Lower leg skin (tissue), 4 donors: ENCODE results near the gene UBAC2. TPM values are rescaled to one million over a fixed set of nuclear protein-coding genes. Genes with fewer than 3 reads are reported as not detected.

Source experiments
- DNase-seq, 2 donors: peaks; one replicate each; pipeline ENCODE4 v3.0.0-alpha.2; 2019; ENCODE audit warnings: low spot score in 2 of 2
- H3K4me3 ChIP-seq: fragments of 200-600 bp; sonication (generic); 2 replicates; pipeline ENCODE4 v1.5.1; 2017; ENCODE audit warnings: mild to moderate bottlenecking, low read depth; ENCODE audit not compliant: poor library complexity, severe bottlenecking
- POLR2A ChIP-seq, 2 donors: fragments of 450-650 bp; IDR thresholded peaks; one replicate each; pipeline ENCODE4 v1.6.1; 2016 to 2017; ENCODE audit warnings: antibody characterized with exemption in 2 of 2, mild to moderate bottlenecking in 1 of 2, moderate library complexity in 1 of 2
- WGBS, 2 donors: methylation state at CpG; one replicate each; pipeline ENCODE4 v1.1.5; 2018; 5-methylcytosine and 5-hydroxymethylcytosine counted together
- intact Hi-C: fragments of 100-400 bp; cut with DNase I; formaldehyde crosslinking; loops from one replicate; pipeline ENCODE4 v1.15.0; 2023; ENCODE audit warnings: low total_unique reads
- total RNA-seq, 4 donors: library from RNA; depleted of rRNA; stranded (reverse); fragments of >200 nt; gene quantifications; one replicate each; pipeline ENCODE4 v1.1.0, GENCODE V29; 2016
- TF ChIP-seq, protein P1 (sequence below), 3 donors: fragments of 450-650 bp; IDR thresholded peaks; one replicate each; pipeline ENCODE4 v1.5.1; 2016; ENCODE audit warnings: antibody characterized with exemption in 3 of 3, mild to moderate bottlenecking in 3 of 3, moderate library complexity in 2 of 3

UBAC2 gene
- total RNA-seq, 4 donors from 2014 or later = 94.8 to 125 (median 106) TPM

GRCh38 chr13:99360696-99361095 lies 160.0 kb downstream of the UBAC2 start:
- no peak overlapping the region for H3K4me3 ChIP-seq
- intact Hi-C loops = no loop called here
- peak in 1 of 2 donors; percentile 57 for DNase-seq
- TF ChIP-seq, protein P1, sequence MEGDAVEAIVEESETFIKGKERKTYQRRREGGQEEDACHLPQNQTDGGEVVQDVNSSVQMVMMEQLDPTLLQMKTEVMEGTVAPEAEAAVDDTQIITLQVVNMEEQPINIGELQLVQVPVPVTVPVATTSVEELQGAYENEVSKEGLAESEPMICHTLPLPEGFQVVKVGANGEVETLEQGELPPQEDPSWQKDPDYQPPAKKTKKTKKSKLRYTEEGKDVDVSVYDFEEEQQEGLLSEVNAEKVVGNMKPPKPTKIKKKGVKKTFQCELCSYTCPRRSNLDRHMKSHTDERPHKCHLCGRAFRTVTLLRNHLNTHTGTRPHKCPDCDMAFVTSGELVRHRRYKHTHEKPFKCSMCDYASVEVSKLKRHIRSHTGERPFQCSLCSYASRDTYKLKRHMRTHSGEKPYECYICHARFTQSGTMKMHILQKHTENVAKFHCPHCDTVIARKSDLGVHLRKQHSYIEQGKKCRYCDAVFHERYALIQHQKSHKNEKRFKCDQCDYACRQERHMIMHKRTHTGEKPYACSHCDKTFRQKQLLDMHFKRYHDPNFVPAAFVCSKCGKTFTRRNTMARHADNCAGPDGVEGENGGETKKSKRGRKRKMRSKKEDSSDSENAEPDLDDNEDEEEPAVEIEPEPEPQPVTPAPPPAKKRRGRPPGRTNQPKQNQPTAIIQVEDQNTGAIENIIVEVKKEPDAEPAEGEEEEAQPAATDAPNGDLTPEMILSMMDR (IDR thresholded peaks at IDR 0.05) = no peak
- no peak for TF ChIP-seq POLR2A (IDR thresholded peaks at IDR 0.05)
- 96 to 97% methylated on average over 10 of the region's 10 CpGs for WGBS, 2 donors

- intact Hi-C loops = no loop called here
- WGBS, 2 donors = 86% methylated on average over 3 of the region's 3 CpGs
- H3K4me3 ChIP-seq = no peak overlapping the region
- TF ChIP-seq, protein P1 (IDR thresholded peaks at IDR 0.05) = no peak
- TF ChIP-seq POLR2A (IDR thresholded peaks at IDR 0.05) = no peak
- DNase-seq = no peak
Observed at GRCh38 chr13:99361197-99361596, 160.5 kb downstream of the UBAC2 start.

- intact Hi-C loops = no loop called here
- WGBS, 2 donors = 93 to 98% methylated on average over 1 of the region's 1 CpG
- DNase-seq = no peak
- H3K4me3 ChIP-seq = no peak overlapping the region
- TF ChIP-seq, protein P1 (IDR thresholded peaks at IDR 0.05) = no peak
- no peak for TF ChIP-seq POLR2A (IDR thresholded peaks at IDR 0.05)
Observed at GRCh38 chr13:99362362-99362761, 161.7 kb downstream of the UBAC2 start.

DNA sequence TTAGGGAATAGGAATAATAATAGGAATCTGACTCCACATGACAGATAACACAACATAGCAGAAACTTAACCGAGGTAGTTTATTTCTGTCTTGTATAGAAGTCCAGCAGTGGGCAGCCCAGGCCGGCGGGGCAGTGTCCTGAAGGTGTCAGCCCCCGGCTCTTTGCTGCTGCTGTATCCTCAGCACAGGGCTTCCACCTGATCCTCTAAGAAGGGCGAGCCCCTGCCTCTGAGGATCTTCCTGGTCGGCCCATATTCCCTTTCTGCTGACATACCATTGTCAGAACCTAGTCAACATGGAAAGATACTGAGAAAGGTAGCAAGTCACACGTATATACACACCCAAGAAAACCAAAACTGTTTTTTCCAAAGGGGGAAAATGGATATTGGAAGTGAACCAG lies 162.7 kb downstream of the UBAC2 start:
- no peak for TF ChIP-seq POLR2A (IDR thresholded peaks at IDR 0.05)
- TF ChIP-seq, protein P1 (IDR thresholded peaks at IDR 0.05) = no peak
- DNase-seq = peak in 1 of 2 donors; percentile 60
- WGBS, 2 donors = 84 to 93% methylated on average over 7 of the region's 7 CpGs
- H3K4me3 ChIP-seq = no peak overlapping the region
- intact Hi-C loops = no loop called here

DNA sequence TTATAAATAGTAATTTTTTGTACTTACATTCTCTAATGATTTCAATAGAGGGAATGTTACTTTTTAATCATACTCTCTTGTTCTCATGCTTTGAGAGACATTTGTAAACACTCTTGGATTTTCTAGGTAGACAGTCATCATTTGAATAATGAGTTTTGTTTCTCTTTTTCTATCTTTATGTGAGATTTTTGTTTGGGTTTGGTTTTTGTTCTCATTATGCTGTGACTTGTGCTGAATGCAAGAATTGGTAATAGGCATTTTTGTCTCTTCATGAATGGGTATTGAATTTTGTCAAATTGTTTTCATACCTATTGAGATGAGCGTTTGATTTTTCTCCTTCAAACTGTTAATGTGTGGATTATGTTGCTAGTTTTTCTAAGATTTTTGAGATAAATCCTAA lies 163.3 kb downstream of the UBAC2 start:
- DNase-seq = no peak
- intact Hi-C loops = no loop called here
- H3K4me3 ChIP-seq = no peak overlapping the region
- WGBS, 2 donors = 89 to 93% methylated on average over 1 of the region's 1 CpG
- TF ChIP-seq POLR2A (IDR thresholded peaks at IDR 0.05) = no peak
- TF ChIP-seq, protein P1 (IDR thresholded peaks at IDR 0.05) = no peak
